Mononuclear cell (primary cell): ENCODE data around the gene COL2A1. TPM values are rescaled to one million over a fixed set of nuclear protein-coding genes. Genes with fewer than 3 reads are reported as not detected.

Experiments used
- H3K27me3 ChIP-seq: 2 replicates; pipeline ENCODE4 v1.6.0; 2011; ENCODE audit warnings: low read length, control low read depth; ENCODE audit not compliant: insufficient read depth
- H3K4me1 ChIP-seq: 2 replicates; pipeline ENCODE4 v1.5.1; 2011; ENCODE audit warnings: mild to moderate bottlenecking, low read length, control low read depth; ENCODE audit not compliant: insufficient read depth
- H3K4me3 ChIP-seq: 2 replicates; pipeline ENCODE4 v1.5.1; 2011; ENCODE audit warnings: mild to moderate bottlenecking, low read length, moderate library complexity
- H3K9me3 ChIP-seq: 2 replicates; pipeline ENCODE4 v1.5.1; 2011; ENCODE audit warnings: low read depth, mild to moderate bottlenecking, control low read depth, low read length
- total RNA-seq: library from RNA; depleted of rRNA; stranded (reverse); fragments of >200 nt; gene quantifications from one replicate; pipeline ENCODE4 v1.2.3, GENCODE V29; 2012

Gene COL2A1
- total RNA-seq, 1 donor = not detected

DNA sequence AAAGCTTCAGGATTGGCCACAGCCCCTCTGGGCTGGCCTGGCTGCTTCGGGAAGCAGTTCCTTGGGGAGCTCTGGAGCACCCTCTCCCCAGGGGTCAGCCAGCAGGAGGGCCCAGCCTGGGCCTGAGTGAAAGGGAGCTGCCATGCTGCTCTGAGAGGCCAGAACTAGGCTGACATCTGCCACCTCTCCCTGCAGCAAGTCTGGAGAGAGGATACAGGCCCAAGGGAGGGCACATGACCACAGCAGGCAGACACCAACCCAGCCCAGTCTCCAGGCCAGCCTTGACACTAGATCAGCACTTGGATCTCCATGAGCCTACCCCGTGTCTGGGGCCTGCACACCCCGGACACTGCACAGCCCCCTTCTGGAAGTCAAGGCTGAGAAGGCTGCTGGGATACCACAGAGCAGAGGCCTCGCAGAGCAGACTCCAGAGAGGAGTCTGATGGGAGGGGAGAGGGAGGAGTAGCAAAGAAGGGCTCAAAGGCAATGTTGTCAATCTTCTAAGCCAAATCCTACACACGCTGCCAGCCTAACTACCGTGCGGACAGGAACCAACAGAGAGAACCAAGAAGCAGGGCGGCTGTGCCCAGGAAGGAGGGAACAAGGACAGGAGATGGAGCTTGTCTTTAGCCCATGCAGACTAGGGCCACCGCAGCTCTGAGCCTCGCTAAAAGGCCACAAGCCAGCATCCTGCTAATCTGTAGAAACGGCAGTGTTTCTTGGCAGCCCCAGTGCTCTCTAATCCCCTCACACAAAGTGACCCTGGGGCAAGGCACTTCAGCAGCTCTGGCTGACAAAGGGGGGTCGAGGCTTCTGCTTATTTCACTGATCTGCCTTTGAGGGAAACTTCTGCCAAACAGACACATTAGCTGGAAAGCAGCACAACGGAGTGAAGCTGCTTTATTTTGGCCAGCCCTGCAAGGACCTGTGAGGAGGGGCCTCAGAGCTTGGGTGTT, 12.9 kb downstream of the COL2A1 start:
- Histone ChIP-seq H3K4me1 (peaks cover 25% of the 10 kb centered on the region), H3K9me3 (no peaks in the 10 kb centered on the region), H3K27me3 (peaks cover 12% of the 10 kb centered on the region), H3K4me3 (no peak overlapping the region)

- H3K4me3 ChIP-seq = no peak overlapping the region
- no peaks in the 10 kb centered on the region for H3K9me3 ChIP-seq
- peaks cover 7% of the 10 kb centered on the region for H3K27me3 ChIP-seq
- H3K4me1 ChIP-seq = peaks cover 25% of the 10 kb centered on the region
Observed at GRCh38 chr12:47990351-47991105, 13.7 kb downstream of the COL2A1 start.

- no peak overlapping the region for H3K4me3 ChIP-seq
- H3K27me3 ChIP-seq = peaks cover 5% of the 10 kb centered on the region
- H3K9me3 ChIP-seq = no peaks in the 10 kb centered on the region
- peaks cover 25% of the 10 kb centered on the region for H3K4me1 ChIP-seq
Observed at GRCh38 chr12:47989666-47990065, 14.6 kb downstream of the COL2A1 start.

DNA sequence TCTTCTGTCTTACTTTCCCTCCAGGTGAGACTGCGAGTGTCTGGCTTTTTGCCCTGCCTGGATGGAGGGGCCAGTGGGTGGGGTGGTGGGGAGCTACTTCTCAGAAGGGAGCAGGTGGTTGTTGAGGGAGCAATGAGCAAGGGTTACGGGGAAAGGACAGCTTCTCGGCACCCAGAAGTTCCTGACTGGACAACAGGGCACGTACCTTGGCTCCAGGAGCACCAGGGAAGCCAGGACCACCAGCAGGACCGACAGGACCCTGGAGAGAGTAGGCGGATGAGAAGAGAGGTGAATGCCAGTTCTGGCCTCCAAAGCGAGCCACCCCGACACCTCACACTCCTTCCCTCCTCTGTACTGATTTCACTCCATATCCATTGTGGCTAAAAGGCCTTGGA, 15.3 kb downstream of the COL2A1 start:
- Histone ChIP-seq H3K4me1 (peaks cover 25% of the 10 kb centered on the region), H3K4me3 (no peak overlapping the region), H3K9me3 (no peaks in the 10 kb centered on the region), H3K27me3 (peaks cover 5% of the 10 kb centered on the region)

DNA sequence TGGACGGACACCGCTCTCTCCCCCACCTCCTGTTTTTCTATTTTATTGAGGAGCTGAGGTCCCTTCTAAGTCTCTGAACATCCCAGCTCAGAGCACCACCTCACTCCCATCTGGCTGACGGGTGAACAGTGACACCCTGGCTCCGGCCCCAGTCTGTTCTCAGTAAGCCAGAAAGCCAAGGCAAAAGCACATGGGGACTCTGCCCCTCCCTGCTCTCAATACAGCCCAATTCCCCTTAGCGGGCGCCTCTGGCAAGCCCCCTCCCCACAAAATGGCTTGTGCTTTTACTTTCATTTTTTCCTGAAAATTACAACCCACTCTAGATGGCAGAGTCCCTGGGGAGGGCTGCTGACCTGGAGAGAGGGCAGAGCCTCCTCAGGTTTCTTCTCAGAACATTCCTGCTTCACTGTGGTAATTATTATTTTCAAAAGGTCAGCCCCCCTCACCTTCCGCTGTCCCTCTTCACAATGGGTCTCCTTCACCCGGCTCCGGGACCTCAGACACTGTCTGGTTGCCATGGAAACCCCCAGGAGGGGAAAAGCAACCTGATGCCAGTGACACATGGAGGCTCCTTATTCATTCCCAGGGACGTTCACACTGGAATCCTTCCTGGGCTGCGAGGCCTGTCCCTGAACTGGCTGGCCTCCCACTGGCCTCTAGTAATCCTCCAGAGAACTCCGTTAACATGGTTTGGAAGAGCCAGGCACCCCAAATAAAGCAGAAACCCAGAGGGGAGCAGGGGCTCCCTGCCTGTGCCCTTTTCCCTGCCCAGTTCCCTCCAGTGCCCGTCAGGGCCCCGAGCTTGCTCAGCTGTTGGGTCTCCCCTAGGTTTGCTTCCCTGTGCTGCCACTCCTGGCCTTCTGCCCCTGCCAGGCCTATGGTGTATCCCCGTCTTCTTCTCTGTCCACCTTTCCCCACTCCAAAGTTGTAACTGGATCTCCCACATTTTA, 15.9 kb downstream of the COL2A1 start:
- H3K27me3 ChIP-seq = peaks cover 1% of the 10 kb centered on the region
- H3K9me3 ChIP-seq = no peaks in the 10 kb centered on the region
- no peak overlapping the region for H3K4me3 ChIP-seq
- H3K4me1 ChIP-seq = peaks cover 25% of the 10 kb centered on the region

DNA sequence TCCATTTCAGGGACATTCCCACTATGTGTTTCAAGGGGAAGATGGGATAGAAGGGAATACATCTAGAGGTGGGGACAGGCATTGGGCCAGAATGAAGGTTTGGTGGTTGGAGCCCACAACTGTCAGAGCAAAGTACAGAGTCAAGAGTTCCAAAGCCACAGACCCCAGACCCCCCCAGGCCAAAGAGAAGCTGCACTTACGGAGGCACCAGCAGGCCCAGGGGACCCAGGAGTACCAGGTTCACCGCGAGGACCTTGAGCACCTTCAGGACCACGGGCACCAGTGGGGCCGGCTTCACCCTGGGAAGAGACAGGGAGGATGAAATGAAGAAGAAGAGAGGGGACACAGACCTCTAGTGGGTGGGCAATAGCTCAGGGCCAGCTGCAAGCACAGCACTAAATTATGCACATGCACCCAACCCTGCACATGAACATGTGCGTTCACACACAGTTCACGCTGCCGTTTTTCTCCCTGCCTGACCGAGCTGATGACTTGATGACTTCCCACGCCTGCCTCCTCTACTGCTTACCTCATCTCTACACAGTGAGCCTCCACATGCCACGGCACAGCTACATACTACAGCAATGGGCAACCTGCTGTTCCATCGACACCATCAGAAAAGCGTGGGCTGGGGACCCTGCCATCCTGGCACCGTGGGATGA, 16.7 kb downstream of the COL2A1 start:
- Histone ChIP-seq H3K4me3 (no peak overlapping the region), H3K4me1 (peaks cover 25% of the 10 kb centered on the region), H3K27me3 (no peaks in the 10 kb centered on the region), H3K9me3 (no peaks in the 10 kb centered on the region)

GRCh38 chr12:47986832-47987231, 17.4 kb downstream of the COL2A1 start:
- Histone ChIP-seq H3K9me3 (no peaks in the 10 kb centered on the region), H3K4me3 (no peak overlapping the region), H3K27me3 (no peaks in the 10 kb centered on the region), H3K4me1 (peaks cover 25% of the 10 kb centered on the region)

- no peaks in the 10 kb centered on the region for H3K27me3 ChIP-seq
Observed at GRCh38 chr12:47986291-47986660, 18.0 kb downstream of the COL2A1 start.

GRCh38 chr12:47985596-47986290, 18.5 kb downstream of the COL2A1 start:
- H3K4me3 ChIP-seq = no peak overlapping the region
- peaks cover 18% of the 10 kb centered on the region for H3K4me1 ChIP-seq
- no peaks in the 10 kb centered on the region for H3K9me3 ChIP-seq
- no peaks in the 10 kb centered on the region for H3K27me3 ChIP-seq

More at GRCh38 chr12:47986291-47986660, 18.0 kb downstream of the COL2A1 start:
- Histone ChIP-seq H3K4me1 (peaks cover 23% of the 10 kb centered on the region), H3K4me3 (no peak overlapping the region), H3K9me3 (no peaks in the 10 kb centered on the region)

GRCh38 chr12:47984331-47984801, 19.9 kb downstream of the COL2A1 start:
- peaks cover 4% of the 10 kb centered on the region for H3K4me1 ChIP-seq
- H3K9me3 ChIP-seq = no peaks in the 10 kb centered on the region
- no peak overlapping the region for H3K4me3 ChIP-seq
- H3K27me3 ChIP-seq = no peaks in the 10 kb centered on the region

GRCh38 chr12:47983541-47984115, 20.6 kb downstream of the COL2A1 start:
- Histone ChIP-seq H3K9me3 (no peaks in the 10 kb centered on the region), H3K27me3 (no peaks in the 10 kb centered on the region), H3K4me3 (no peak overlapping the region), H3K4me1 (no peaks in the 10 kb centered on the region)

- Histone ChIP-seq H3K4me1 (no peaks in the 10 kb centered on the region), H3K9me3 (no peaks in the 10 kb centered on the region), H3K4me3 (no peak overlapping the region), H3K27me3 (no peaks in the 10 kb centered on the region)
Observed at GRCh38 chr12:47982770-47983169, 21.5 kb downstream of the COL2A1 start.

GRCh38 chr12:47982311-47982710, 22.0 kb downstream of the COL2A1 start:
- Histone ChIP-seq H3K4me1 (no peaks in the 10 kb centered on the region), H3K27me3 (no peaks in the 10 kb centered on the region), H3K9me3 (no peaks in the 10 kb centered on the region), H3K4me3 (no peak overlapping the region)
